Activated CD4-positive, alpha-beta T cell treated with anti-CD3 and anti-CD28 coated beads, Interleukin-2, amount 10 ng/mL, durations not matched to agents 7 days and 5 days (primary cell): Measurements from ENCODE around the gene ERBB4. TPM values are rescaled to one million over a fixed set of nuclear protein-coding genes. Genes with fewer than 3 reads are reported as not detected.

Source experiments
- CTCF ChIA-PET: fragments of 350-600 bp; sonication (Branson Sonifier 250); formaldehyde crosslinking; loops from one replicate; lab custom pipeline; 2021; ENCODE audit warnings: antibody characterized with exemption; lab: Charles Lee
- POLR2A ChIA-PET: fragments of 350-600 bp; sonication (Branson Sonifier 250); formaldehyde crosslinking; loops from one replicate; lab custom pipeline; 2021; ENCODE audit warnings: antibody characterized with exemption; lab: Charles Lee
- DNase-seq: peaks from one replicate; pipeline ENCODE4 v3.0.0-alpha.2; 2020
- H3K27ac Mint-ChIP-seq: one replicate; pipeline ENCODE4 v1.8.0; 2021; ENCODE audit warnings: mild to moderate bottlenecking, moderate library complexity, mixed read lengths
- H3K27me3 Mint-ChIP-seq: one replicate; pipeline ENCODE4 v1.8.0; 2021; ENCODE audit warnings: mixed read lengths
- H3K36me3 Mint-ChIP-seq: one replicate; pipeline ENCODE4 v1.8.0; 2021; ENCODE audit warnings: low read depth, mixed read lengths
- H3K4me1 Mint-ChIP-seq: one replicate; pipeline ENCODE4 v1.8.0; 2021; ENCODE audit warnings: mixed read lengths
- H3K4me3 Mint-ChIP-seq: one replicate; pipeline ENCODE4 v1.8.0; 2021; ENCODE audit warnings: mild to moderate bottlenecking, moderate library complexity, mixed read lengths
- H3K9me3 Mint-ChIP-seq: one replicate; pipeline ENCODE4 v1.8.0; 2021; ENCODE audit warnings: mixed read lengths
- total RNA-seq, 2 experiments: library from RNA; stranded (reverse); gene quantifications; one replicate each; pipeline ENCODE4 v1.2.3, GENCODE V29; 2021

Gene ERBB4
- total RNA-seq, 2 experiments from 2014 or later, result not detected

- Mint-ChIP-seq H3K4me3 (no peak overlapping the region), H3K9me3 (no peaks in the 10 kb centered on the region), H3K4me1 (no peaks in the 10 kb centered on the region), H3K27me3 (no peaks in the 10 kb centered on the region), H3K27ac (no peak overlapping the region), H3K36me3 (no peaks in the 10 kb centered on the region)
- no peak for DNase-seq
- POLR2A ChIA-PET, result no interaction called here
- CTCF ChIA-PET, result no interaction called here
Observed at GRCh38 chr2:212330263-212330662, 208.3 kb downstream of the ERBB4 start.

GRCh38 chr2:212328712-212329496 is 209.7 kb downstream of the ERBB4 start:
- no peak for DNase-seq
- H3K36me3 Mint-ChIP-seq, result no peaks in the 10 kb centered on the region
- no peaks in the 10 kb centered on the region for H3K4me1 Mint-ChIP-seq
- H3K4me3 Mint-ChIP-seq, result no peak overlapping the region
- CTCF ChIA-PET, result no interaction called here
- POLR2A ChIA-PET, result no interaction called here
- no peak overlapping the region for H3K27ac Mint-ChIP-seq
- H3K9me3 Mint-ChIP-seq, result no peaks in the 10 kb centered on the region
- no peaks in the 10 kb centered on the region for H3K27me3 Mint-ChIP-seq

GRCh38 chr2:212328136-212328535 is 210.5 kb downstream of the ERBB4 start:
- Mint-ChIP-seq H3K27me3 (no peaks in the 10 kb centered on the region), H3K9me3 (no peaks in the 10 kb centered on the region), H3K4me3 (no peak overlapping the region), H3K36me3 (no peaks in the 10 kb centered on the region), H3K4me1 (no peaks in the 10 kb centered on the region), H3K27ac (no peak overlapping the region)
- DNase-seq, result no peak
- ChIA-PET POLR2A (no interaction called here), CTCF (no interaction called here)

GRCh38 chr2:212327171-212327809 is 211.3 kb downstream of the ERBB4 start:
- Mint-ChIP-seq H3K4me1 (no peaks in the 10 kb centered on the region), H3K27ac (no peak overlapping the region), H3K4me3 (no peak overlapping the region), H3K9me3 (no peaks in the 10 kb centered on the region), H3K36me3 (no peaks in the 10 kb centered on the region), H3K27me3 (no peaks in the 10 kb centered on the region)
- no peak for DNase-seq
- POLR2A ChIA-PET, result no interaction called here
- CTCF ChIA-PET, result no interaction called here

- no peak overlapping the region for H3K27ac Mint-ChIP-seq
- ChIA-PET CTCF (no interaction called here), POLR2A (no interaction called here)
- H3K4me3 Mint-ChIP-seq, result no peak overlapping the region
- H3K27me3 Mint-ChIP-seq, result no peaks in the 10 kb centered on the region
- no peaks in the 10 kb centered on the region for H3K36me3 Mint-ChIP-seq
- H3K4me1 Mint-ChIP-seq, result no peaks in the 10 kb centered on the region
- no peaks in the 10 kb centered on the region for H3K9me3 Mint-ChIP-seq
- DNase-seq, result no peak
Observed at GRCh38 chr2:212318636-212319035, 220.0 kb downstream of the ERBB4 start.

GRCh38 chr2:212314680-212315079 is 223.9 kb downstream of the ERBB4 start:
- H3K4me1 Mint-ChIP-seq, result no peaks in the 10 kb centered on the region
- no peak overlapping the region for H3K4me3 Mint-ChIP-seq
- ChIA-PET CTCF (no interaction called here), POLR2A (no interaction called here)
- no peaks in the 10 kb centered on the region for H3K27me3 Mint-ChIP-seq
- DNase-seq, result no peak
- H3K27ac Mint-ChIP-seq, result no peak overlapping the region
- no peaks in the 10 kb centered on the region for H3K9me3 Mint-ChIP-seq
- H3K36me3 Mint-ChIP-seq, result no peaks in the 10 kb centered on the region

GRCh38 chr2:212311807-212312404 is 226.7 kb downstream of the ERBB4 start:
- Mint-ChIP-seq H3K9me3 (no peaks in the 10 kb centered on the region), H3K27me3 (no peaks in the 10 kb centered on the region), H3K27ac (no peak overlapping the region), H3K36me3 (no peaks in the 10 kb centered on the region), H3K4me1 (no peaks in the 10 kb centered on the region), H3K4me3 (no peak overlapping the region)
- DNase-seq, result no peak
- CTCF ChIA-PET, result no interaction called here
- POLR2A ChIA-PET, result no interaction called here

GRCh38 chr2:212299943-212300342 is 238.7 kb downstream of the ERBB4 start:
- H3K27ac Mint-ChIP-seq, result no peak overlapping the region
- DNase-seq, result no peak
- CTCF ChIA-PET, result no interaction called here
- no peaks in the 10 kb centered on the region for H3K4me1 Mint-ChIP-seq
- no peak overlapping the region for H3K4me3 Mint-ChIP-seq
- POLR2A ChIA-PET, result no interaction called here
- H3K9me3 Mint-ChIP-seq, result no peaks in the 10 kb centered on the region
- no peaks in the 10 kb centered on the region for H3K27me3 Mint-ChIP-seq
- H3K36me3 Mint-ChIP-seq, result no peaks in the 10 kb centered on the region

- Mint-ChIP-seq H3K27ac (no peak overlapping the region), H3K9me3 (no peaks in the 10 kb centered on the region), H3K4me1 (no peaks in the 10 kb centered on the region), H3K27me3 (no peaks in the 10 kb centered on the region), H3K4me3 (no peak overlapping the region), H3K36me3 (no peaks in the 10 kb centered on the region)
- CTCF ChIA-PET, result no interaction called here
- no peak for DNase-seq
- POLR2A ChIA-PET, result no interaction called here
Observed at GRCh38 chr2:212299333-212299732, 239.3 kb downstream of the ERBB4 start.

GRCh38 chr2:212295571-212295970 is 243.0 kb downstream of the ERBB4 start:
- H3K4me1 Mint-ChIP-seq, result no peaks in the 10 kb centered on the region
- no peaks in the 10 kb centered on the region for H3K27me3 Mint-ChIP-seq
- DNase-seq, result no peak
- H3K9me3 Mint-ChIP-seq, result no peaks in the 10 kb centered on the region
- POLR2A ChIA-PET, result no interaction called here
- no peak overlapping the region for H3K4me3 Mint-ChIP-seq
- no peaks in the 10 kb centered on the region for H3K36me3 Mint-ChIP-seq
- CTCF ChIA-PET, result no interaction called here
- no peak overlapping the region for H3K27ac Mint-ChIP-seq

- H3K27me3 Mint-ChIP-seq, result no peaks in the 10 kb centered on the region
- H3K4me1 Mint-ChIP-seq, result no peaks in the 10 kb centered on the region
- H3K9me3 Mint-ChIP-seq, result no peaks in the 10 kb centered on the region
- ChIA-PET CTCF (no interaction called here), POLR2A (no interaction called here)
- no peak overlapping the region for H3K27ac Mint-ChIP-seq
- DNase-seq, result no peak
- H3K4me3 Mint-ChIP-seq, result no peak overlapping the region
- H3K36me3 Mint-ChIP-seq, result no peaks in the 10 kb centered on the region
Observed at GRCh38 chr2:212294816-212295215, 243.8 kb downstream of the ERBB4 start.

- CTCF ChIA-PET, result no interaction called here
- H3K4me1 Mint-ChIP-seq, result no peaks in the 10 kb centered on the region
- no peaks in the 10 kb centered on the region for H3K27me3 Mint-ChIP-seq
Observed at GRCh38 chr2:212289301-212289700, 249.3 kb downstream of the ERBB4 start.

GRCh38 chr2:212288308-212288707 is 250.3 kb downstream of the ERBB4 start:
- Mint-ChIP-seq H3K4me1 (no peaks in the 10 kb centered on the region), H3K4me3 (no peak overlapping the region), H3K36me3 (no peaks in the 10 kb centered on the region), H3K27me3 (no peaks in the 10 kb centered on the region), H3K9me3 (no peaks in the 10 kb centered on the region), H3K27ac (no peak overlapping the region)
- no peak for DNase-seq
- ChIA-PET CTCF (no interaction called here), POLR2A (no interaction called here)

More at GRCh38 chr2:212289301-212289700, 249.3 kb downstream of the ERBB4 start:
- no peak overlapping the region for H3K4me3 Mint-ChIP-seq
- H3K36me3 Mint-ChIP-seq, result no peaks in the 10 kb centered on the region
- H3K27ac Mint-ChIP-seq, result no peak overlapping the region
- no peak for DNase-seq
- POLR2A ChIA-PET, result no interaction called here
- H3K9me3 Mint-ChIP-seq, result no peaks in the 10 kb centered on the region
